ENCODE measurements around the gene GAS2. TPM values are rescaled to one million over a fixed set of nuclear protein-coding genes. Genes with fewer than 3 reads are reported as not detected.

The GAS2 gene
- total and polyA plus RNA-seq, 2 of the 4 experiments (the other 2 are of a cell fraction), result 0.51 to 0.90 TPM

DNA sequence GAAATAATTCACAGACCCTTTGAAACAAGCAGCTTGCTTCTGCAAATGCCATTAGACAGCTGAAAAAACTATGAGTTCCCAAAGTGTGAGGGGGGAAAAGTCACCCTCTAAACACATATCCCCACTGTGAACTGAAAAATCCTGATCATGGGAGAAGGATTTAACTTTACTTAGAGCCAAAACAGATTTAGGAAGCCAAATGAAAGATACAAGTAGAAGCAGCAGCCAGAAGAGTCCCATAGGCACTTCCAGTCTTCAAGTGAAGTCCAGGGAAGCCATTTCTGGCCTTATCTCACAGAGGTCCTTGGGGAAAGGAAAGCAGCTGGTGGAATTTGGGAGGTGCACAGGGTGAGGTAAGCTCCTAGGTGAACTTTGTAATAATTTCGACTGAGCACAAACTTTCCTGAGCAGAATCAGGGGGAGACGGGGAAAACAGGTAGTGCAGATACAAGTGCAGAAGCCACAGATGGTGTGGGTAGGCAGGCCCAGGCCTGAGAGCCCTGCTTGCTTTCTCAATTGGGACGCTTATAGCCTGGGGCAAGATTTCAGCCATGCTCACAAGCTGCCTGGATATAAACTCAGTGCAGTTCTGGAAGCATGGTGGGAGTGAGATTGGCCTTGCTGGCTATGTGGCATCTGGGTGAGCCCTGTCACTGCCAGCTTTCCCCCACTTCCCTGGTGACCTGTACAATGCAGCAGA is 44.8 kb downstream of the GAS2 start:
- ATAC-seq (ENCODE audit: low read depth), result no peak
- POLR2A ChIA-PET (ENCODE audit: unreplicated experiment), result no interaction called here
- H4K5ac ChIP-seq (ENCODE audit: low read depth, low read length), result no peak overlapping the region
- no peak overlapping the region for H2AFZ ChIP-seq (replicated peaks; ENCODE audit: low read length, poor library complexity)
- H4K91ac ChIP-seq (ENCODE audit: insufficient read depth, low read depth, low read length), result no peak overlapping the region
- in situ Hi-C loops (cut with MboI; ENCODE audit: low sequenced_read_pairs), result no loop called here
- no peak overlapping the region; the same call in 1 of the 2 replicates for H3K56ac ChIP-seq (ENCODE audit: extremely low read depth, insufficient read depth, low read length)
- WGBS, 2 experiments (ENCODE audit: extremely low coverage in 2 of 2, insufficient read length in 1 of 2), result 67% methylated on average over 1 of the region's 3 CpGs; no CpG with 5 or more reads in 1 of the 2 experiments
- H3K36me3 ChIP-seq (ENCODE audit: control insufficient read depth, insufficient read depth, low read length), result no peaks in the 10 kb centered on the region
- no peak overlapping the region for H3K9ac ChIP-seq (ENCODE audit: low read depth, low read length)
- no TSS peak for BruUV-seq (replicated peaks)
- intact Hi-C loops (cut with micrococcal nuclease), result no loop called here
- no peak overlapping the region for H4K8ac ChIP-seq (ENCODE audit: low read depth in 2 of 2, low read length in 2 of 2)
- no peak overlapping the region for H3K23ac ChIP-seq (ENCODE audit: low read depth, low read length)
- TF ChIP-seq FOS (IDR thresholded peaks at IDR 0.05; ENCODE audit: low read depth, low read length), result no peak
- TF ChIP-seq NFE2L2 (IDR thresholded peaks at IDR 0.05; ENCODE audit: low read depth, low read length), result no peak
- TF ChIP-seq, protein P1, sequence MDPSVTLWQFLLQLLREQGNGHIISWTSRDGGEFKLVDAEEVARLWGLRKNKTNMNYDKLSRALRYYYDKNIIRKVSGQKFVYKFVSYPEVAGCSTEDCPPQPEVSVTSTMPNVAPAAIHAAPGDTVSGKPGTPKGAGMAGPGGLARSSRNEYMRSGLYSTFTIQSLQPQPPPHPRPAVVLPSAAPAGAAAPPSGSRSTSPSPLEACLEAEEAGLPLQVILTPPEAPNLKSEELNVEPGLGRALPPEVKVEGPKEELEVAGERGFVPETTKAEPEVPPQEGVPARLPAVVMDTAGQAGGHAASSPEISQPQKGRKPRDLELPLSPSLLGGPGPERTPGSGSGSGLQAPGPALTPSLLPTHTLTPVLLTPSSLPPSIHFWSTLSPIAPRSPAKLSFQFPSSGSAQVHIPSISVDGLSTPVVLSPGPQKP (IDR thresholded peaks at IDR 0.05; ENCODE audit: borderline replicate concordance, low read depth, low read length), result no peak
- TF ChIP-seq RAD21 (IDR thresholded peaks at IDR 0.05; ENCODE audit: low read length), result no peak
- no peak for TF ChIP-seq MAZ (IDR thresholded peaks at IDR 0.05; ENCODE audit: borderline replicate concordance, low read depth, low read length)
- no peak for TF ChIP-seq CEBPB (IDR thresholded peaks at IDR 0.05; ENCODE audit: low read depth, low read length)
- TF ChIP-seq, protein P2, sequence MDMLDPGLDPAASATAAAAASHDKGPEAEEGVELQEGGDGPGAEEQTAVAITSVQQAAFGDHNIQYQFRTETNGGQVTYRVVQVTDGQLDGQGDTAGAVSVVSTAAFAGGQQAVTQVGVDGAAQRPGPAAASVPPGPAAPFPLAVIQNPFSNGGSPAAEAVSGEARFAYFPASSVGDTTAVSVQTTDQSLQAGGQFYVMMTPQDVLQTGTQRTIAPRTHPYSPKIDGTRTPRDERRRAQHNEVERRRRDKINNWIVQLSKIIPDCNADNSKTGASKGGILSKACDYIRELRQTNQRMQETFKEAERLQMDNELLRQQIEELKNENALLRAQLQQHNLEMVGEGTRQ (IDR thresholded peaks at IDR 0.05; ENCODE audit: low read depth, low read length), result no peak
- TF ChIP-seq CHD1 (IDR thresholded peaks at IDR 0.05; ENCODE audit: low read depth, low read length), result no peak
- no peak for TF ChIP-seq BHLHE40 (IDR thresholded peaks at IDR 0.05; ENCODE audit: low read depth, low read length)
- no peak for TF ChIP-seq RCOR1 (IDR thresholded peaks at IDR 0.05; ENCODE audit: insufficient replicate concordance, low read length)
- TF ChIP-seq RFX5 (IDR thresholded peaks at IDR 0.05; ENCODE audit: low read depth, low read length), result no peak
- no peak for TF ChIP-seq POLR2A (IDR thresholded peaks at IDR 0.05; ENCODE audit: low read depth, low read length)
- TF ChIP-seq SMC3 (IDR thresholded peaks at IDR 0.05; ENCODE audit: low read depth, low read length), result no peak
- TF ChIP-seq, protein P3, sequence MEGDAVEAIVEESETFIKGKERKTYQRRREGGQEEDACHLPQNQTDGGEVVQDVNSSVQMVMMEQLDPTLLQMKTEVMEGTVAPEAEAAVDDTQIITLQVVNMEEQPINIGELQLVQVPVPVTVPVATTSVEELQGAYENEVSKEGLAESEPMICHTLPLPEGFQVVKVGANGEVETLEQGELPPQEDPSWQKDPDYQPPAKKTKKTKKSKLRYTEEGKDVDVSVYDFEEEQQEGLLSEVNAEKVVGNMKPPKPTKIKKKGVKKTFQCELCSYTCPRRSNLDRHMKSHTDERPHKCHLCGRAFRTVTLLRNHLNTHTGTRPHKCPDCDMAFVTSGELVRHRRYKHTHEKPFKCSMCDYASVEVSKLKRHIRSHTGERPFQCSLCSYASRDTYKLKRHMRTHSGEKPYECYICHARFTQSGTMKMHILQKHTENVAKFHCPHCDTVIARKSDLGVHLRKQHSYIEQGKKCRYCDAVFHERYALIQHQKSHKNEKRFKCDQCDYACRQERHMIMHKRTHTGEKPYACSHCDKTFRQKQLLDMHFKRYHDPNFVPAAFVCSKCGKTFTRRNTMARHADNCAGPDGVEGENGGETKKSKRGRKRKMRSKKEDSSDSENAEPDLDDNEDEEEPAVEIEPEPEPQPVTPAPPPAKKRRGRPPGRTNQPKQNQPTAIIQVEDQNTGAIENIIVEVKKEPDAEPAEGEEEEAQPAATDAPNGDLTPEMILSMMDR (conservative IDR thresholded peaks at IDR 0.05; ENCODE audit: low read depth, low read length), result no peak
- TF ChIP-seq MXI1 (IDR thresholded peaks at IDR 0.05; ENCODE audit: borderline replicate concordance, low read depth, low read length), result no peak
- dilution Hi-C loops (cut with HindIII; ENCODE audit: low sequenced_read_pairs, unreplicated experiment), result no loop called here
- no peak overlapping the region for H2AK9ac ChIP-seq (replicated peaks; ENCODE audit: low read depth, low read length, poor library complexity)
- no peaks in the 10 kb centered on the region for H3K79me1 ChIP-seq (ENCODE audit: low read depth in 1 of 2, low read length in 2 of 2)
- no peaks in the 10 kb centered on the region for H3K4me1 ChIP-seq (ENCODE audit: control insufficient read depth, insufficient read depth, low read length)
- H3K27ac ChIP-seq (ENCODE audit: insufficient read depth, low read length), result no peak overlapping the region
- H3K18ac ChIP-seq (ENCODE audit: low read depth, low read length), result no peak overlapping the region
- H3K9me1 ChIP-seq (ENCODE audit: insufficient read depth, low read length), result no peaks in the 10 kb centered on the region
- CTCF ChIA-PET, result no interaction called here
- no peak overlapping the region for H3K4me2 ChIP-seq (ENCODE audit: low read depth, low read length)
- no peak overlapping the region for H2BK20ac ChIP-seq (ENCODE audit: low read depth, low read length)
- H3K27me3 ChIP-seq (ENCODE audit: control insufficient read depth, insufficient read depth, low read length), result no peaks in the 10 kb centered on the region
- no peak overlapping the region for H3K4ac ChIP-seq (ENCODE audit: low read depth, low read length)
- H3K4me3 ChIP-seq (ENCODE audit: insufficient read depth, low read depth, low read length), result no peak overlapping the region
- H2BK15ac ChIP-seq (ENCODE audit: low read depth, low read length), result no peak overlapping the region
- H2AK5ac ChIP-seq (ENCODE audit: low read depth, low read length), result no peak overlapping the region
- H3K14ac ChIP-seq (replicated peaks; ENCODE audit: low read depth, low read length), result no peak overlapping the region
- H2BK5ac ChIP-seq (ENCODE audit: low read depth, low read length, poor library complexity, severe bottlenecking), result no peak overlapping the region
- H3K9me3 ChIP-seq (ENCODE audit: control insufficient read depth, insufficient read depth, low read length), result no peaks in the 10 kb centered on the region
- H4K20me1 ChIP-seq (ENCODE audit: insufficient read depth, low read length), result no peaks in the 10 kb centered on the region
- no peak for DNase-seq
- H2BK120ac ChIP-seq (ENCODE audit: low read depth, low read length), result no peak overlapping the region

Measured in IMR-90 (cell line).